ENCODE results near the gene TIMMDC1.
"Not testable (repeated sequence)": the region's sequence is repeated elsewhere in the genome, so short reads cannot be mapped to it uniquely, and the experiment has no call there.

TIMMDC1 gene

DNA sequence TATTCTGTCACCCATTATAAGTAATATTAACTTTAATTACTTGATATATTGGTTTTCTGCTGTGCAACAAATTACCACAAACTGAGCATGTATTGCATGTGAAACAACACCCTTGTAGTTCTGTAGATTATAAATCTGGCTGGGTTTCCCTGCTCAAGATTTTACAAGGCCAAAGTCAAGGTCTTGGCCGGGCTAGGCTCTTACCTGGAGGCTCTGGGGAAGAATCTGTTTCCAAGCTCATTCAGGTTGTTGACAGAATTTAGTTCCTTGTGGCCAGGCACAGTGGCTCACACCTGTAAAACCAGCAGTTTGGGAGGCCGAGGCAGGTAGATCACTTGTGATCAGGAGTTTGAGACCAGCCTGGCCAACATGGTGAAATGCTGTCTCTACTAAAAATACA is 16.3 kb downstream of the TIMMDC1 start:
- FAIRE-seq: no peak

DNA sequence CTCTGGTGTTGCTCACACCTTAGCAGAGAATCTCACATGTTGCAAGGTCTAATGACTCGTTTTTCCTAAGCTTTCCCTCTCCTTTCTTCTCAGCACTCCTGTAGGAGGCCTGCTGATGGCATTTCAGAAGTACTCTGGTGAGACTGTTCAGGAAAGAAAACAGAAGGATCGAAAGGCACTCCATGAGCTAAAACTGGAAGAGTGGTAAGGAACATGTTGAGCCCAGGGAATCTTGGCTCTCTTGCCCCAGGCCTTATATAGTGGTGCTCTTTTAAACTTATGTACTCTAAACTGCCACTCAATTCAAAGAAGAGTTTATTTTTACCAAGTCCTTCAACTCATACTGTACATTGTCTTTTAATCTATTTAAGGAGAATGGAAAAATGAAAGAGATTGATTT is 18.8 kb downstream of the TIMMDC1 start:
- no peak for FAIRE-seq

DNA sequence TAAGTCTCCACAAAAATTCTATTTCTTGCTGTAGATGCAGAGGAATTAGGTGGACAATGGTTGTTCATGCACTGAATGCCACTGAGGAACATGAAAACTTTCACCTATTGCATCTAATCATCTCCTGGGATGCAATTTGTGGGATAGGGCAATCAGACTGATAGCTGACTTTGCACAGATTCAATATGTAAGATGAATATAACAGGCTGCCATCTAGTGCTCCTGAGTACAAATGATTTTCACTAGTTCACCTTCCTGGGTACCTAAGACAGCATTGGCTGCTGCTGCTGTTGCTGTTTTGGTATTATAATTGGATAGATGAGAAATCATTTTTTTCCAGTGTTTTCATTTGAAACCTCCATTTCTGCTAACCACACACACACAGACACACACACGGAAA is 19.7 kb downstream of the TIMMDC1 start:
- FAIRE-seq: no peak

DNA sequence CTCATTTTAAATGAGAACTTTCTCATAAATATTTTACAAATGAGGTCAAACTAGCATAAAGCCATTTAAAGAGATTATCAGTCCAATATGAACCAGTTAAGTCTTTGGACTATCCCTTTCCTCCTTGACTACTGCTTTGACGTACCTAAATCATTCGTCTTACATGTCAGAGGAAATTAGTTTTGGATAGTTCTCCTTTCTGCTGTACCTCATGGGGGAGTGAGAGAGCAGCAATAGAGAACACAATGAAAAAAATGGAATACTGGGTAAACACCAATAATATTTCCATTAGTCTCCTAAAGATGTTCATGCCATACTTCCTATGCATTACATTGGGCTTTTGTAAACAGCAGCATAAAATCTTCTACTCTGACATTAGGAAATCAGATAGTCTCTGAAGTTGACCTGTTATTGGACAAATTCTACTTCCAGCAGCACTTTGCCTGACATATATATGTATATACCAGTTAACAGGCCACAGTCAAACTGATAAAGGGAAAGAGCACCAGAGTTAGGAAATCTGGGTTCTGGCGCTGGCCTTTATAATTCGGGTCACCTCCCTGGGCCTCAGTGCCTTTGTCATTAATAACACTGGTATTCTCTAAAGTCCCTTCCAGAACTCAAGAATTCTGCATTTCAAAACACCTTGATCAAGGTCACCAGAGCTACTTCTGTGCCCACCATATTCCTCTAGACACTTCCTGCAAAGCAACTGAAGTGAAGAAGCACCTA is 26.8 kb downstream of the TIMMDC1 start:
- no peak for FAIRE-seq

DNA sequence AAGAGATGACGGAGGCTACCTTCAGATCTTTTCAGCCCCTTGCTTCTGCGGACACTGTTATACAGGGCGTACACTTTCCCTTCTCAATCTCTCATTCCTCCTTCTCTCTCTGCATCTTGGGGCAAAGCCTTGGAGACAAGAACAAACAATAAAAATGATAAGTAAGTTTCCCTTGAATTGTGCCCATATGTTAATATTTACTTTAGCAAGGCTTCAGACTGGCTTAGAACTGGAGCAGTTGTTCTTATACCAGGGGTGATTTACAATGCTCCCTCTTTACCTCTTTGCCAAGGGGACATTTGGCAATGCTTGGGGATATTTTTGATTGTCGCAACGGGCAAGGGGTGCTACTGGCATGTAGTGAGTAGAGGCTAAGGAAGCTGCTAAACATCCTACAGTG is 29.4 kb downstream of the TIMMDC1 start:
- no peak for FAIRE-seq

DNA sequence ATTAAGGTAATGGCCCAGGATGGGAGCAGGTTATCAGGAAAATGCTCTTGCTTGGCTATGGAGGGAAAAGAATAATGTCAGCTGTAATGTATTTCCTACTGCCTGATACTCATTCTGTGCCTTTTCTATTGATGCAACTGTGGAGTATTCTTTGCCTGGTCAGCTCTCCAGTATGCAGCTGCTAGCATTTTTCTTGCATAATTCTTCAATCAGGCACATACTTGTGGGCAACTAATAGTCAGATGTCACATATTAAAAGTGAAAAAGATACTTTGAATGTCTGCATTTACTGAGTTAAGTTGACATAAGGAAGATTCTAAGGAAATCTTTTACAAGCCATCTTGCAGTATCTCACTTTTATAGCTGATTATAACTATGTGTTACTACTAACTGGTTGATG is 31.5 kb downstream of the TIMMDC1 start:
- no peak for FAIRE-seq

DNA sequence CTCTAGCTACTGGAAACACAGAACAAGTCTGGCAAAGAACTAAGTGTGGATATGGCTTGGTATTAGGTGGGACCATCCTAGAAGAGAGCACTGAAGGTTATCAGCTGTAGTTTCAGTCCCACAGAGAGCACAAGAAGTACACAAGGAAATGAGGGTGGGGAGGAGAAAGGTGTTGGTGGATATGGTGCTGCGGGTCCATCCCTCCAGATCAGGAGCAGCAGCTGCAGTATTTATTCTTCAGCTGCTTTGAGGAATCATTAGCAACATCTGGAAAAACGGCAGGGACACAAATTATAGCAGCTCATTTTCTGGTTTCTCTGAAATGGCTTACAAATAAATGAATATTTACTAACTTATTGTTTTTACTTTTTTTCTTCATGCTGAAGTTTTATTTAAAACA is 32.1 kb downstream of the TIMMDC1 start:
- FAIRE-seq: no peak

DNA sequence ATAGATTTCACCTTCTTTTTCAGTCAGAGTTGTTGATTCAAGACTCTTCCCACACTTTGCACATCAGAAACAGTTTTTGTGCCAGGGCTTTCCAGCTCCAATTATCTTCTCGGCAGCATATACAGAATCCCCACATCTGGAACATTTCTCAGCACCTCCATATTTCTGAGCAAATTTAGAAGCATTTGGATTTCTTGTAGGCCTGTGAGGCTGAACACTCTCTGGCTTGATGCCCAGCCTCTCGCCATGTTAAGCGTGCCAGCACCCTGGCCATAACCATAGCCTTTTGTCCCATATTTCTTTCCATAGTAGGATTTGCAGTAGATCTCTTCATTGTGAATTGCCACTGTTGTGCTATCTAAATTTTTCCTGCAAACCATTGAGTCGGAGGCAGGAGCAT is 32.8 kb downstream of the TIMMDC1 start:
- no peak for FAIRE-seq

DNA sequence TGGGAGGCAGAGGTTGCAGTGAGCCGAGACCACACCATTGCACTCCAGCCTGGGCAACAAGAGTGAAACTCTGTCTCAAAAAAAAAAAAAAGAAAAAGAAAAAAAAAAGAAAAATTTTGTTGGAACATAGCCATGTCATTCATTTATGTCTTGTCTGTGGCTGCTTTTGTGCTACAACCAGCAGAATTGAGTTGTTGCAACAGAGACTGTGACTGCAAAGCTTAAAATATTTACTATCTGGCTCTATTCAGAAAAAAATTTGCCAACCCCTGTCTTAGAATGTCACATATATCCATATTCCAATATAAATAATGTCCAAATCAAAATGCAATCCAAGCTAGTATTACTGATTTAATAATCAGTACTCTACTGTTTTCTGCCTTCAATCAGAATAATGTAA is 35.9 kb downstream of the TIMMDC1 start:
- FAIRE-seq: no peak

DNA sequence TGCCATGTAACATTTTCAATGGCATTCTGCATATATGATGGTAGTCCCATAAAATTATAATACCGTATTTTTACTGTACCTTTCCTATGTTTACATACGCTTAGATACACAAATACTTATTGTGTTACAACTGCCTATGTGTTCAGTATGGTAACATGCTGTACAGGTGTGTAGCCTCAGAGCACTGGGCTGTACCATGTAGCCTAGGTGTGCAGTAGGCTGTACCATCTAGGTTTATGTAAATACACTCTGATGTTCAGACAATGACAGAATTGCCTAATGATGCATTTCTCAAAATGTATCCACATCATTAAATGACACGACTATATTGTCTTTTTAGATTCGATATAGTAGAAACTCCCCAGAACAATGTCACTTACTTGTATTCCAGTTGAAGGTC is 38.4 kb downstream of the TIMMDC1 start:
- FAIRE-seq: no peak

DNA sequence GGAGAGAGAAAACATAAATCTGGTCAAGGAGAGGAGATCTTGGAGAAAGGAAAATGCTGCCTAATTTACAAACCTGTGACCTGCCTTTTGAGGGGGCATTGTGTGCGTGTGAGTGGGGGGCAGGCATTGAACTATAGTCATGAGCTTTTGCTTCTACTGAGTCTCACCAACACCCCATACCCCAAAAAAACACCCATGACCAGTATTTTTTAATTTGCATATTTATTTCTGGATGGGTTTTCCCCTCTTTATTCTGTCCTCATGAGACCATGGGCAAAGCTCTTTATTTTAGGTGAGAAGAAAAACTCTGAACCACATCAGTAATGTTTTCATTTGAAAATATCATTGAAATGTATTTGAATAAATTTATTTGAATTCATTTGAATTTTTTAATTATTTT is 40.4 kb downstream of the TIMMDC1 start:
- FAIRE-seq: no peak

DNA sequence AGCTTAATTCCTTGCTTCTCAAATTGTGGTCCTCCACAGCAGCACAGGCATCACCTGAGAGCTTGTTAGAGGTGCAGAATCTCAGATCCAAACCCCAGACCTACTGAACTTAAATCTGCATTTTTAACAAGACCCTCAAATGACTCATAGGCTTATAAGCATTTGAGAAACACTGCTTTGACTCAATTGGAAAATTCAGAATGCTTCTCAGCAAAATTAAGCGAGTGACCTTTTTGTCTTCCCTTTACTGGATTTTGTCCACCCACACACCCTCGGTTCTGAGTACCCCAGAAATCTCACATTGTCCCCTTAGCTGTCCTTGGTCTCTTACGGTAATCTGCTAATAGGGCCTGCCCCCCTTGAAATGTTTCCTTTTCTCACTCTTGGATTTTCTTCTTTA is 43.2 kb downstream of the TIMMDC1 start:
- no peak for FAIRE-seq

DNA sequence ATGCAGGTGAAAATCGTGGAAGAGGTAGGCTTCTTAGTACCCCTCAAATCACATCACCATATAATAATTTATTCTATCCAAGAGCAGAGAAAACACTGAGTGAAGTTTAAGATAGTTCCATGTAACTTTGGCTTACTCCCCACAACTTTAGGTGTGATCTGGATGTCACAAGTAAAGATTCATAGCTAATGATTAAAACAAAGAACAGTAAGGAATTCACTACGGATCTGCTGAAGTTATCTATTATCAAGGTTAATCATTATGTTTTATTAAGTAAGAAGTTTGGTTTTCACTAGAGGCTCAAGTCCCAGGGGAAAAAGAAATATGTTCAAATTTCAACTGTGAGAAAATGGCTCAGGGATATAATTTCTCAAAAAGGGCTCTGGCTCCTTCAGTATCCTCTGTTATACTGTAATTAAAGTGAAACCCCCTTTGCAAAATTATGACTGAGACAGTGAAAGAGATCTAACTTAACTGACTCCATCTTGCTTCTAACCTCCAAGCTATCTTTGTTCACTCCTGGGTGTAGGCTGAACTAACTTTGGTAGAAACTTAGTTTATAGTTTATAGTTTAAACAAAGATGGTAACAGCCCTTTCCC is 43.9 kb downstream of the TIMMDC1 start:
- FAIRE-seq: no peak

DNA sequence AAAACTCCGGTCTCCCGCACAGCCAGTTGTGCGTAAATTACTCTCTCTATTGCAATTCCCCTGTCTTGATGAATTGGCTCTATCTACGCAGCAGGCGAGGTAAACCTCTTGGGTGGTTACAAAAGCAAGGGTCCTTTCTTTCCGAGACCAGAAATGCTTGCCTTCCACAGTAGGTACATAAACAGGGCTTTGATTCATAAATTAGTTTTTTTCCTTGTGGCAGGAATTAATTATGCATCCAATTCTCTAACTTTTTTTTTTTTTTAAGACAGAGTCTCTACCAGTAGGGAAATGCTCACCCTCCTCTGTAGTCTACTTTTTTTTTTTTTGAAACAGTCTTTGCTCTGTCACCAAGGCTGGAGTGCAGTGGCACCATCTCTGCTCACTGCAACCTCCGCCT is 44.8 kb downstream of the TIMMDC1 start:
- no peak for FAIRE-seq

DNA sequence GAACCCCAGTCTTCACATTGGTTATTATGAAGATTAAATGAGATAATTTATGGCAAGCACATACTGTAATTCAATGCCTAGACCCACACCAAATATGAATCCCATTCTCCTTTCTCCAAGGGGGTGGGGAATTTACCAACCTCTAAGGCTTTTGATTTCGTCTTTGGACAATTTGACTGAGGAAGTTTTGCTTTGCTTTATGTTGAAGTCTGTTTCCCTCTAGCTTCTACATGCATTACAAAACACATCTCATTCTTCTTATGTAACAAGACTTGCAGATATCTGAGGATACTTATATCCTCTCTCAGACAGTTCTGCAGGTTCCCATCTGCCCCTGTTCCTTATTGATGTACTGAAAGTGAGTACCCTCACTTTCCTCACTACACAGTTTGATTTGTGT is 48.9 kb downstream of the TIMMDC1 start:
- no peak for FAIRE-seq

DNA sequence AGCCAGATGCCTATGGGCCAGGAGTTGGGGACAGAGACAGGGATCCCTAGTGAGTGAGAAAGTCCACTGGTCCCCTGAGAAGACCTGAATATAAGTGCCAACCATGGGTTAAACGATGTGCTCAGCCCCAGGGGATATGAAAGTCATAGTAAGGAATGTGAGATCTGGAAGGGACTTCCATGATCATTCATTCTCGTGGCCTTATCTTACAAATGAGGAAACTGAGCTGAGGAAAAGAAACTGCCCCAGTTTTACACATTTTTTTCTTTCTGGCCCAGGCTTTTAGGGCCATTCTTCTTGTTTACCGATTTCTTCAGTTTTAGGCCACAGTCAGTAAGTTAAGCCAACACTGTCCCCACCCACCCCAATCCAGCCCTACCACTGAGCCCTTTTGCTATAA is 50.0 kb downstream of the TIMMDC1 start:
- no peak for FAIRE-seq

DNA sequence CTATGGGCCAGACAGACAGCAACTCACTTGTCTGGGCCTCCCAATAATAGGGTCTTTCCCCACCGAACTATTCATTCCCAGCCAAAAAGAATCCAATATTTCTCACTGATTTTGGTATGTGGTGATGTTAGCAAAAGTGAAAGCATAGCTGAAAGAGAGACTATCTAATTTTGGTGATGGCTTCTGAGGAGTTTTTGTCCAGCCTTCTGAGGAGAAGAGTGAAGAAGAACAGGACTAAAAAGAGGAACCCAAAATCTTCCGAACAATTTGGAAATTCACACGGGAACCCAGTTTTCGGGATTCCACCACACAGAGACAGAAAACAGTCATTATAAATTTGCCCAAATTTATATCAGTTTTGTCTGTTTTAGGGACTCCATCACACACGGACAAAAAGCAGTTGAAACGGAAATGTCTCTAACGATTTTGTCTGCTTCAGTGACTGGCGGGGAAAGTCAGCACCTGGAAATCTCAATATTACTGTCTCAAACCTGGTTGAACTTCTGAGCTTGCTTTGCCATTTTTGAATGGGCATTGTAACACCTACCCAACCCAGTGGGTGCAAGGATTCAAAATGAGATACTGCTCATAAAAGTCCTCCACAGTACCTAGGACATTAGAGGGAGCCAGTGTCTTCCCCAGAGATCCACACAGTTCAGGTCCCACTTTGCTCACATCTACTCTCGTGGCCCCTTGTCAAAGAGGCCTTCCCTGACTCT is 52.0 kb downstream of the TIMMDC1 start:
- no peak for FAIRE-seq

DNA sequence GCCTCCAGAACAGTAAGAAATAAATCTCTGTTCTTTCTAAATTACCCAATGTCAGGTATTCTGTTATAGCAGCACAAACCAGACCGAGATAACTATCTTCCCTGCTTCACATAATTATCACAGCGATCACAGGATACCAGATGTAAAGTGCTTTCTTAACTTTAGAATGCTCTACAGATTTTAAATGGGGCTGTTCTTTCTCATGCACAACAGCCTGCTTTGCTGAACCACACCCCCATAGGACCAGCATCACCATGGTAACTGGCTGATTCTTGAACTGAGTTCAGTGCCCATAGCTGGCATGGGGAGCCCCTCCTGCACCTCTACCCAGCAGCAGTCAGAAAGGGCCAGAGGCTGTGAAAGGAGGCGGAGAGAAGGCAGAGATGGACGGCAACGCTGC is 53.3 kb downstream of the TIMMDC1 start:
- no peak for FAIRE-seq

DNA sequence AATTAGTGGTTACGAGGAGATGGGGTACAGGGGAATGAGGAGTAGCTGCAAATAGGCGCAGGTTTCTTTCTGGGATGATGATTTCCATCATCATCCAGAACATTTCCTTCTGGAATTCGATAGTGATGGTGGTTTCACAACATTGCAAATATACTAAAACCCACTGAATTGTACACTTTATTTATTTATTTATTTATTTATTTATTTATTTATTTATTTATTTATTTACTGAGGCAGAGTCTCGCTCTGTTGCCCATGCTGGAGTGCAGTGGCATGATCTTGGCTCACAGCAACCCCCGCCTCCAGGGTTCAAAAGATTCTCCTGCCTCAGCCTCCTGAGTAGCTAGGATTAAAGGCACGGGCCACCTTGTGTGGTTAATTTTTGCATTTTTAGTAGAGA is 54.6 kb downstream of the TIMMDC1 start:
- not testable (repeated sequence) for FAIRE-seq

DNA sequence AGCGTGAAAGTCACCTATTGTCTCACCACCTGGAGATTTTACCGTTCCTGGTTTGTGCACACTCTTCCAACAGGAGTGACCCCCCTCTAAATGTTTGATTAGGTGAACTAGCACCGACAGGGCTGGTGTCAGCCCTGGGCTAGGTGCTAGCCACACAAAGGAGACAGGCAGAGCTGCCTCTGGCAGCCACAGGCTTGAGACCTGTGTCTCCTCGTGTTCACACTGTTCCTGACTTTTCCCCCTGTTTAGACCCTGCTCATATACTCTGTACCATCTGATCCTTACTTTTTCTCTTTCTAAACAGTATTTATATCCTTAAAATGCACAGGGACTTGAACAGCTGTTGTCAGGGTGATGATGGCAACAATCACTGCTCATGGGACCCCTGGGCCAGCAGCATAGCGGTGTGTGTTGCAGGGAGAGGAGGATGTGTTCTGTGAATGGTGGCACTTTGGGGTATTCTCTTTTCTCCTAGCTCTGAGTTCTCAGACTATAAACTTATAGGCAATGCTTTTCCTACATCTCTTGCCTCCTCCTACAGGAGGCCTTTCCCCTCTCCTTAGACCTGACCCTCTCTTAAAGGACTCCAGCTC is 55.6 kb downstream of the TIMMDC1 start:
- no peak for FAIRE-seq

DNA sequence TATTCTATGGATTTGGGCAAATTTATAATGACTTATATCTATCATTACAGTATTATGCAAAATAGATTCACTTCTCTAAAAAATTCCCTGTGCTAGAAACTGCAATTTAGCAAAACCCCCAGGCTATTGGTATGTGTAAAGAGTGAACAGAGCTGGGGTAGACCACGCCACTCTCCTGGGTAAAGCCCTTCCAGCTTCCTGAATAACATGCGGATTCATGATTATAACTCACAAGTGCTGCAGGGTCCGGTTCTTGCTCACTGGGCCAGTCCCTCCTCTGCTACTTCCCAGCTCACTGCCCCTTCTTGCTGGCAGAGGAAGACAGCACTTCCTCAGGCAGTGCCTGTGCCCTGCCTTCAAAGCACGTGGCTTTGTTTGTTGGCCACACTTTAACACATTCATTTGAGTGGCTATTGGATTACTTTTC is 57.0 kb downstream of the TIMMDC1 start:
- no peak for FAIRE-seq

DNA sequence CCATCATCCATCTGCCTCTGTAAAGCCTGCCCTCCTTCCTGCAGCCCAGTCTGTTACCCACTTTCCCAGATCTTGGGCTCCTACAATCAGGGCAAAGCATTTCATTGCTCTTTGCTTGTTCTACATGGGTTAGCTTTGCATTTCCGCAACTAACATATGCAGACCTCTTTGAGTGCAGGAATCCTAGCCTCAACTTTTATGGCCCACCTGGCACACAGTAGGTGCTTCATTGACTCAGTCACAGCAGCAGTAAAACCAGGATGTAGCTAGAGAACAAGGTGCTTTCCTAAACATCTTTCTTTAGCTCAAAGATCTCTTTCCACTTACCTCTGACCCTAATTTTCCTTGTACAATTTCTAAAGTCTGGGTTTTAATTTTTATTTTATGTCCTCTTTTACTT is 57.6 kb downstream of the TIMMDC1 start:
- FAIRE-seq: no peak

DNA sequence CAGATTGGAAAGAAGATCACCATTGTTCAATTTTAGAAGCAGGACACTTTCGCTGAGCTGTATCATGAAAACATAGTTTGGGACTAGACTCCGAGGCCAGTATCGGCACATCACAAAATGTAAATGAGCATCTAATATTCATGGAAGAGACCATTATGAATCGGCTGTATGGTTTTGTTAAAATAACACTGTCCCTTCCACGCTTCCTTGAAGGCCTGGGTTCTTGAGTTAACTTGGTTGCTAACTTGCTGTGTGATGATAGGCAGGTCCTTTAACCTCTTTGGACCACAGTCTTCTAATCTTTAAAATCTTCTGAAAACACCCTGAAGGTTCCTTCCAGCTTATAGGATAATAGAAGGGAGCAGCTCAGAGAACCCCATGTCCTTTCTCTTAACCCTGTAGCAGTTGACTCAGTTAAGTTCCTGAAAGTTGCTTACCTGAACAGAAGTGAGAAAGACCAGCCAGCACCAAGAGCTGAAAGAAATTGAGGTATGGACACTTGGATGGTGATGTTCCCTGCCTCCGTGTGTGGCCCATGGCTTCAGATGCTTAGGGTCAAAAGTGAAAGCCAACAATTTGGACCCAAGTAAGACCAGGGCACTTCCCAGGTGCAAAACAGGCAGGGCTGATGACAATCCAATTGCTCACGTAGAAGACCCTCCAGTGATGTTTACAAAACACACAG is 59.0 kb downstream of the TIMMDC1 start:
- FAIRE-seq: no peak
